Transverse colon (tissue), 4 donors: Measurements from ENCODE around the gene PPP1R15A.

Experiments used
- CTCF ChIP-seq, 5 experiments: fragments of 200-600 bp in 3 of 5; fragments of 450-650 bp in 2 of 5; sonication (generic) in 3 of 5; IDR thresholded peaks; 1 replicate in 2 of 5; 2 replicates in 3 of 5; pipeline ENCODE4 v1.5.1; 2016 to 2017; ENCODE audit warnings: antibody characterized with exemption in 5 of 5, inconsistent platforms in 3 of 5, mild to moderate bottlenecking in 2 of 5, moderate library complexity in 1 of 5
- EP300 ChIP-seq: sonication (generic); formaldehyde crosslinking; IDR thresholded peaks from one replicate; pipeline ENCODE4 v1.6.1; 2017; ENCODE audit warnings: antibody characterized with exemption, low read depth
- POLR2AphosphoS5 ChIP-seq, 3 donors: sonication (generic); formaldehyde crosslinking; IDR thresholded peaks; one replicate each; pipeline ENCODE4 v1.6.1; 2016; ENCODE audit warnings: antibody characterized with exemption in 3 of 3

GRCh38 chr19:48866692-48867091 is 5.5 kb upstream of the PPP1R15A start:
- no peak for TF ChIP-seq CTCF (IDR thresholded peaks at IDR 0.05)
- TF ChIP-seq EP300, result no peak
- TF ChIP-seq POLR2AphosphoS5 (IDR thresholded peaks at IDR 0.05), result no peak
